ENCODE data around the gene NSRP1. TPM values are rescaled to one million over a fixed set of nuclear protein-coding genes. Genes with fewer than 3 reads are reported as not detected.
A peak's percentile ranks its signal among the peaks of the same experiment; 100 is the strongest.

Gene NSRP1
- total RNA-seq, 1 experiment from 2014 or later, result 6.1 TPM

DNA sequence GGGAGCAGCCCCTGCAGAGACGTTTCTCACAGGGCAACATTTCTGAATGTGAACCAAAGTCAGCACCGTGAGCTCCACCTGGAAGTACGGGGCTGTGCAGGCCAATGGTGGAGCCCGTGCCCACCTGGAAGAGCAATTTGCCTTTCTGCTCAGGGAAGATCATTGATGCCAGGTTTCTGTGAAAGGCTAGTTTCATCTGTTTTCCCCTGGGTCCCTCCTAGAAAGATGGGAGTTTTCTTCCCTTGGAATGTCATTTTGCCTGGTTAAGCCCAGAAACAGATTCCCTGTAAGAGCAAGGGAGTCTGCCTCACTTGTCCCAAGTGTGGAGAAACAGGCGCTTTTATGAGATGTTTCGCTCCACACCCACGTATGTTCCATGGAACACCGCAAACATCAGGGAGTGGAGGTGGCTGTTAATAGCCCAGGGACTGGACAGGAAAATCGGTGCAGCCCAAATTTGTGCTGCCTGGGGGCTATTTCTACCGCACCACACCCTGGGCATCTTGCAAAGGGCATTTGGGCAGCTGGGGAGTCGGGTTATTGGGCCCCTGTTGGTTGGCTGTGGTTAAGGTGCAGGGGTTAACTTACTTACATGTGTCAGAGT lies 116.3 kb downstream of the NSRP1 start:
- no peak for DNase-seq (ENCODE audit: low spot score)
- in situ Hi-C loops (cut with HindIII; ENCODE audit: low sequenced_read_pairs), result no loop called here

DNA sequence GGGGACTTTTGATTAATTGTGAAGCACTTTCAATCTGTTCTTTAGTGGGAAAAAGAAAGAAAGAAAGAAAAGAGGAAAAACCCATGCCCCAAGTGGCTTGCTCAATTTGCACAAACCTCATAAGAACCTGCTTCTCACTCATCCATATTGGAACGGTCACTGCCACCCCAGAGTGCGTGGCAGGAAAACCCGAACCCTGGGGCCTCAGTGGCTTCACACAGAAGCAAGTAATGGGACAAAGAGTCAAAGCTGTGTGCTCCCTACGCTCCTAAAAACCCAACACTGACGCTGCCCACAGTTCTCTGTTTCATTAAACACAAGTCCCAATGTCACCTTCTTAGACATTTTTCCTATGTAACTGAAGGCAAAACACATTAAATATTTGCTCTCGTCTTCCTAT lies 117.7 kb downstream of the NSRP1 start:
- in situ Hi-C loops (cut with HindIII; ENCODE audit: low sequenced_read_pairs), result no loop called here

DNA sequence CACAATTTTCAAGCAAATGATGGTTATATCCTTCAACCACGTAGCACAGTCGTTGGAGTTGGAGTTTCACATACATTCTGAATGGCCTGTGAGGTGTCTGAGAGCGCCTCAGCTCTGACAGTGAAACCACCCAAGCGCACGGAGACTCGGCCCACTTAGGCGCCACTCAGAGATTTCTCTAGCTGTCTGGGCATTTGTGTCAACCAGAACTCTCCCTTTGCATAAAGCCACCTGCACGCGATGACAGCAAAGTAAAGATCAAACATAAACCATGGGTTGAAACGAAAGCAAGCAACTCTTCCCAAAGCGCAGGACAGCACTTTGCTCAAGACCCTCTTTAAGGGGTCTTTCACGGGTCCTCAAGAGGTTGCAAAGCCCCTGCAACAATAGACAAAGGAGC lies 118.3 kb downstream of the NSRP1 start:
- in situ Hi-C loops (cut with HindIII; ENCODE audit: low sequenced_read_pairs), result no loop called here
- peak; percentile 3 for DNase-seq (ENCODE audit: low spot score)

More for the DNA sequence above, 117.7 kb downstream of the NSRP1 start:
- DNase-seq (ENCODE audit: low spot score), result no peak

DNA sequence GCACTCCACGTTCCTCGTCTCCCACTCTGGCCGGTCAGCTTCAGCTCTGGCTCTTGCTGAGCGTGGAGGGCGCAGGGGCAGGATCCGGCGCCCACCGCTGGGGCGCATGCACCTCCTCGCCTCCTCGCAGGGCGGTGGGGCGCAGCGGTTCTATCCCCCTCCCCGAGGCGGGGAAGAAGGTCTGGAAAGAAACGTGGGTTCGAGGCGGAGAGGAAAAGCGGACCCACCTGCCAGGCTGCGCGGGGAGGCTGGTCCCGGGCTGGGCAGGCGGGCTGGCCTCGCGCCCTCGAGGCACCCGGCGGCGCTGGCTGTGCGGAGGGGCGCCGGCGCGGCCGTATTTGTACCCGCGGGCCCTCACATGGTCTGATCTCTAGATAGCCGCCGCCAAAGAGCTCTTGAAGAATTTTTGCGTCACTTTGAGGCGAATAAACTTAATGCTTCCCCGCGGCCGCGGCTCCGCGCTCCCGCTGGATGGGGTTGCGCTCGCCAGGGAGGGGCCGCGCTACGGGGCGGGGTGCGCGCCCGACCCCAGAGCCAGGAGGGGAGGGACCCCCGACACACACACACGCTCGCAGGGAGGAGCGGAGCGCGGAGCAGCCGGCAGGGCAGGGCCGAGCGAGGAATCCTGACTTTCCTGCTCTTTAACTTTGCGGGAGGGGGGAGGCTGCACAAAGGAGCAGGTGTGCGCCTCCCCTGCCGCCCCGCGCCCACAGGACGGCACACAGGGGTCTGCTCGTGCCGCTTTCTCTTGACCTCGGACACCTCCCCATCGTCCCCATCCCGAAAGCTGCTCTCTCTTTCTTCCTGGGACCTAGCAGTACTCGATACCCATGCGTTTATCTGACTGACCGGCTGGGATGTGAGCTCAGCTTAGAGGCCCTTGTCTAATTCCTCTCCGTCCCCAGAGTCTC lies 119.0 kb downstream of the NSRP1 start, which contains the start of gene SLC6A4:
TSS of gene SLC6A4 (minus strand) at position 312 of the 911 bp plus-strand sequence. CDS start 13,739 bp downstream, outside the sequence.
- in situ Hi-C loops (cut with HindIII; ENCODE audit: low sequenced_read_pairs), result no loop called here
- DNase-seq (ENCODE audit: low spot score), result no peak

Other genes starting within 250 kb of the NSRP1 start
- gene SSH2, start 186.6 kb upstream of the NSRP1 start, total RNA-seq (2014; rRNA removed; shearing (Covaris generic)), result 4.5 and 6.4 TPM in 2 replicates
- gene EFCAB5, start 175.2 kb upstream of the NSRP1 start, total RNA-seq (2014; rRNA removed; shearing (Covaris generic)), result 0.06 and 0.07 TPM in 2 replicates
- not detected in 2 replicates for gene SLC6A4, start 118.9 kb downstream of the NSRP1 start, total RNA-seq (2014; rRNA removed; shearing (Covaris generic))
- 47.0 TPM in 2 replicates for gene BLMH, start 175.1 kb downstream of the NSRP1 start, total RNA-seq (2014; rRNA removed; shearing (Covaris generic))
- gene TMIGD1, start 217.2 kb downstream of the NSRP1 start, total RNA-seq (2014; rRNA removed; shearing (Covaris generic)), result not detected in 2 replicates